LNCAP (cell line): Measurements from ENCODE around the gene PARVG.

Experiments
- CTCF ChIP-seq: fragments of 450-650 bp; IDR thresholded peaks from 2 replicates; pipeline ENCODE4 v1.5.1; 2017; ENCODE audit warnings: mild to moderate bottlenecking

PARVG gene

GRCh38 chr22:44181912-44182587 is 1.3 kb downstream of the PARVG start:
- no peak for TF ChIP-seq CTCF

- no peak for TF ChIP-seq CTCF
These were observed 2.0 kb downstream of the PARVG start for GRCh38 chr22:44182588-44183286.

GRCh38 chr22:44183287-44183588 is 2.5 kb downstream of the PARVG start:
- TF ChIP-seq CTCF, result no peak

GRCh38 chr22:44184006-44184405 is 3.3 kb downstream of the PARVG start:
- no peak for TF ChIP-seq CTCF

- TF ChIP-seq CTCF, result no peak
These were observed 4.8 kb downstream of the PARVG start for GRCh38 chr22:44185237-44186120.

- TF ChIP-seq CTCF, result no peak
These were observed 5.4 kb downstream of the PARVG start for GRCh38 chr22:44186121-44186510.

GRCh38 chr22:44186737-44187136 is 6.0 kb downstream of the PARVG start:
- no peak for TF ChIP-seq CTCF
